Memory B cell (primary cell): ENCODE data around the gene UBR1.
"Not testable (repeated sequence)": the region's sequence is repeated elsewhere in the genome, so short reads cannot be mapped to it uniquely, and the experiment has no call there.

Source experiments
- ATAC-seq: fragments of 150-1000 bp; cut with Tn5 transposase; 2 replicates; pipeline ENCODE4 v1.10.0; 2021; ENCODE audit warnings: low read depth, mild to moderate bottlenecking, moderate library complexity
- DNase-seq, 2 donors: peaks; one replicate each; pipeline ENCODE4 v3.0.0; 2022; ENCODE audit warnings: low spot score in 2 of 2
- H3K27ac Mint-ChIP-seq: one replicate; pipeline ENCODE4 v1.8.0; 2022; ENCODE audit warnings: mild to moderate bottlenecking, moderate library complexity, mixed read lengths
- H3K27me3 Mint-ChIP-seq: one replicate; pipeline ENCODE4 v1.8.0; 2022; ENCODE audit warnings: mixed read lengths
- H3K36me3 Mint-ChIP-seq: one replicate; pipeline ENCODE4 v1.8.0; 2022; ENCODE audit warnings: mild to moderate bottlenecking, mixed read lengths
- H3K4me1 Mint-ChIP-seq: one replicate; pipeline ENCODE4 v1.8.0; 2022; ENCODE audit warnings: mixed read lengths
- H3K4me3 Mint-ChIP-seq: one replicate; pipeline ENCODE4 v1.8.0; 2022; ENCODE audit warnings: mild to moderate bottlenecking, moderate library complexity, mixed read lengths
- H3K9me3 Mint-ChIP-seq: one replicate; pipeline ENCODE4 v1.8.0; 2022; ENCODE audit warnings: mixed read lengths

UBR1 gene

DNA sequence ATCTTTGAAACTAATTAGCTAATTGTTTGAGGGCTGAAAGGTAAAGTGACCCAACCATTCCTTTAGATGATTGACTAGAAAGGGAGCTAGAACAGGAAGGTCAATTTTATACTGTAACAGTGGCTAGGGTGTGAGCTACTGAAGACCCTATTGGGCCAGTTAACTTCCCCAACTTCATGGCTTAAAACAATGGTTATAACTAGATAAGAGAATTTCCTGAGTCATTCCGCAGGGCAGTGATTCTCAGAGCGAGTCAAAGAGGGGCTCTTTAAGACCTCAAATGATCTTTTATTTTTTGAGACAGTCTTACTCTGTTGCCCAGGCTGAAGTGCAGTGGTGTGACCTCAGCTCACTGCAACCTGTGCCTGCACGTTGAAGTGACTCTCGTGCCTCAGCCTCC, 151.5 kb downstream of the UBR1 start:
- DNase-seq, result no peak
- Mint-ChIP-seq H3K27me3 (no peaks in the 10 kb centered on the region), H3K36me3 (peaks cover 43% of the 10 kb centered on the region), H3K9me3 (no peaks in the 10 kb centered on the region), H3K27ac (peak overlapping the region; percentile 73), H3K4me3 (no peak overlapping the region), H3K4me1 (no peaks in the 10 kb centered on the region)
- ATAC-seq, result no peak

DNA sequence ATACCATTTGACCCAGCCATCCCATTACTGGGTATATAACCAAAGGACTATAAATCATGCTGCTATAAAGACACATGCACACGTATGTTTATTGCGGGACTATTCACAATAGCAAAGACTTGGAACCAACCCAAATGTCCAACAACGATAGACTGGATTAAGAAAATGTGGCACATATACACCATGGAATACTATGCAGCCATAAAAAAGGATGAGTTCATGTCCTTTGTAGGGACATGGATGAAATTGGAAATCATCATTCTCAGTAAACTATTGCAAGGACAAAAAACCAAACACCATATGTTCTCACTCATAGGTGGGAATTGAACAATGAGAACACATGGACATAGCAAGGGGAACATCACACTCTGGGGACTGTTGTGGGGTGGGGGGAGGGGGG, 156.9 kb downstream of the UBR1 start:
- H3K36me3 Mint-ChIP-seq, result peaks cover 38% of the 10 kb centered on the region
- not testable (repeated sequence) for ATAC-seq, DNase-seq, H3K4me1 Mint-ChIP-seq, H3K4me3 Mint-ChIP-seq, H3K27me3 Mint-ChIP-seq, H3K27ac Mint-ChIP-seq, H3K9me3 Mint-ChIP-seq

DNA sequence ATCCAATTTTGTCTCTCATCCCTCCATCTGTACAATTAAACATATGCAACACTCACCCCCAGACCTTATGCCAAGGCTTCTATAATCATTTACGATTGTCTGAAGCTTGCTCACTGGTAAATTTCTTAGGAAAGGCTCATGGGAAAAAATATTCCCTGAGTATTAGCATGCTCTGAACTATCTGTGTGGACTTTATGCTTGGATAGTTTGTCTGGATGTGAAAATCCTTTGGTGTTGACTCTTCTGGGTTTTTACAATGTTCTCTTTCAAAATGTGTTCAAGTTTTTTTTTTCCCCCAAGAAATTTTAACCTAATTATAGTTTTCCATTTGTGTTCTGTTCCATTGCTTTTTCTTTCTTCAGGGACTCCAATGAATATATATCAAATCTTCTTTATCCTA, 165.3 kb downstream of the UBR1 start:
- H3K27me3 Mint-ChIP-seq, result no peaks in the 10 kb centered on the region
- ATAC-seq, result no peak
- H3K9me3 Mint-ChIP-seq, result peaks cover 4% of the 10 kb centered on the region
- no peak overlapping the region for H3K27ac Mint-ChIP-seq
- no peak overlapping the region for H3K4me3 Mint-ChIP-seq
- H3K36me3 Mint-ChIP-seq, result peaks cover 6% of the 10 kb centered on the region
- DNase-seq, result no peak
- H3K4me1 Mint-ChIP-seq, result no peaks in the 10 kb centered on the region

DNA sequence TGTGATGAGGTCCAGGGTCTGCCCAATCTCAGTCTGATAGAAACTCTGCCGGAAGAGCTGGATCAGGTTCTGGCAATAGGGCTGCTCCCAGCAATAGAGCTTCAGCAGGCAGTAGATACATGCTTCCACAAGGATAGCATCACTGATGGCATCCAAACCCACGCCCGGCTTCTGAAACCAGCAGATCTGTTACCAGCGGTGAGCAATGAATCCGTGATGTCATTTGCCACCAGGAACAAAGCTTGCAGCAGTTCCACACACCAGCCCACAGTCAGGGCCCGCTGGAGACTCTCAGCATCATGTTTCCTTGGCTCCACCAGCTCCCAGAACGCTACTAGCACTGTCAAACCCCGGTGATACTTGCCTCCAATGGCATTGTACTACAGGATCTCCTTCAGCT, 166.0 kb downstream of the UBR1 start:
- Mint-ChIP-seq H3K27me3 (no peaks in the 10 kb centered on the region), H3K9me3 (peaks cover 4% of the 10 kb centered on the region), H3K27ac (no peak overlapping the region), H3K36me3 (peaks cover 3% of the 10 kb centered on the region), H3K4me1 (no peaks in the 10 kb centered on the region), H3K4me3 (no peak overlapping the region)
- ATAC-seq (no peak), DNase-seq (no peak)

DNA sequence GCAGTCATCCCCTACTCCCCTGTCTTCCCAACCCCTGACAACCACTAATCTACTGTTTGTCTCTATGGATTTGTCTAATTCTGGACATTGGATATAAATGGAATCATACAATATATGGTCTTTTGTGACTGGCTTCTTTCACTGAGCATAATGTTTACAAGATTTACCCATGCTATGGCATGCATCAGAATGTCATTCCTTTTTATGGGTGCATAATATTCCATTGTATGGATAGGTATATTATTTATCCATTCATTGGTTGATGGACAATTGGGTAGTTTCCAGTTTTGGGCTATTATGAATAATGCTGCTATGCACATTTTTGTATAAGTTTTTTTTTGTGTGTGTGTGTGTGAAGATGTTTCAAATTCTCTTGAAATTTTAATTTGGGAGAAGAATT, 168.7 kb downstream of the UBR1 start:
- Mint-ChIP-seq H3K4me1 (no peaks in the 10 kb centered on the region), H3K36me3 (no peaks in the 10 kb centered on the region), H3K4me3 (no peak overlapping the region), H3K27me3 (no peaks in the 10 kb centered on the region), H3K27ac (no peak overlapping the region), H3K9me3 (peaks cover 4% of the 10 kb centered on the region)
- no peak for DNase-seq
- ATAC-seq, result no peak

DNA sequence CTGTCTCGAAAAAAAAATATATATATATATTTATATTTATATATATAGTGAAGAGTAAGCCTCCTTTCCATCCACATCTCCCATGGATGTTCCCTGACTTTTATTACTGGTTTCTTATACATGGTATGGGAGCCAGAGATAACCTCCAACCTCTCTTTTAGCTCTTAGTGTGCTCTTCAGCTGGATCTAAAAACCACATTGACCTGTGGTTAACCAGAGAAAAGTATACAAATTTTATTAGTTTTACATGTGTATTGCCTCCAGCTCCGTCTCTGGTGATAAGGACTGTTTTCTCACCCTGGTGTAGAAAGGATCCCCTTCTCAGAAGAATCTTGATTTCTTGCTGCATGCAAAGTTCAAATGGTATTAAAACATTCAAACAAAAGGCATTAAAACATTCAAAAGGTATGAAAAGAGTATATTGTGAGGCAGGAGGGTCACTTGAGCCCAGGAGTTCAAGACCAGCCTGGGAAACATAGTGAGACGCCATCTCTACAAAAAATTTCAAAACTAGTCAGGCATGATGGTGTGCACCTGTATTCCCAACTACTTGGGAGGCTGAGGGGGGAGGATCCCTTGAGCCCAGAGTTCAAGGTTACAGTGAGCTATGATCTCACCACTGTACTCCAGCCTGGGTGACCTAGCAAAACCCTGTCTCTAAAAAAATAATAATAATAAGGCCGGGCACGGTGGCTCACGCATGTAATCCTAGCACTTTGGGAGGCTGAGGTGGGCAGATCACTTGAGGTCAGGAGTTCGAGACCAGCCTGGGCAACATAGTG, 171.8 kb downstream of the UBR1 start:
- no peak overlapping the region for H3K4me3 Mint-ChIP-seq
- peaks cover 4% of the 10 kb centered on the region for H3K9me3 Mint-ChIP-seq
- no peak for DNase-seq
- ATAC-seq, result no peak
- no peaks in the 10 kb centered on the region for H3K4me1 Mint-ChIP-seq
- H3K27ac Mint-ChIP-seq, result no peak overlapping the region
- H3K36me3 Mint-ChIP-seq, result no peaks in the 10 kb centered on the region
- no peaks in the 10 kb centered on the region for H3K27me3 Mint-ChIP-seq

DNA sequence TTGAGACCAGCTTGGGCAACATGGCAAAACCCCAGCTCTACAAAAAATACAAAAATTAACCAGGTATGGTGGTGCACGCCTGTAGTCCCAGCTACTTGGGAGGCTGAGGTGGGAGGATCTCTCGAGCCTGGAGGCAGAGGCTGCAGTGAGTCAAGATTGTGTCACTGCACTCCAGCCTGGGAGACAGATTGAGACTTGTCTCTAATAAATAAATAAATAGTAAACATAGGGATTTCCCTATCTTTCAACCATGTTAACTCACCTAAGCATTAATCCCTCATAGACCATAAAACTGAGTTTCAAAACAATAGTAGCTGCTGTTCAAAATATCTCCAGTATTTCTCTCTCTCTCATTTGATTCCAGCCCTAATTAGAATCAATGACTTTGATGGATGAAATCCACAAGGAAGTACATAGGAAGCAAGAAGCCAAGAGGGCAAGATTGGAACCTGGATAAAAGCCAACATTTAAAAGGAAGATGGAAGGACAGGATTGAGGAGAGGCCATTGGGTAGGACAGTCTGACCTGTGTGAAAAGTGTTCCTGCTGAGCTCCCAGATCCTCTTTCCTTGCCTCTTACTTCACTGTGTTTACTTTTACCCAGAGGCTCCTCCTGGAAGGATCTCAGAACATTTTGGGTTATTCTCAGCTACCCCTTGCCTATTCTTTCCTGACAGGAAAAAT, 172.9 kb downstream of the UBR1 start:
- no peaks in the 10 kb centered on the region for H3K4me1 Mint-ChIP-seq
- DNase-seq, result no peak
- no peaks in the 10 kb centered on the region for H3K36me3 Mint-ChIP-seq
- no peak overlapping the region for H3K27ac Mint-ChIP-seq
- no peaks in the 10 kb centered on the region for H3K27me3 Mint-ChIP-seq
- H3K9me3 Mint-ChIP-seq, result peaks cover 2% of the 10 kb centered on the region
- H3K4me3 Mint-ChIP-seq, result no peak overlapping the region
- no peak for ATAC-seq

DNA sequence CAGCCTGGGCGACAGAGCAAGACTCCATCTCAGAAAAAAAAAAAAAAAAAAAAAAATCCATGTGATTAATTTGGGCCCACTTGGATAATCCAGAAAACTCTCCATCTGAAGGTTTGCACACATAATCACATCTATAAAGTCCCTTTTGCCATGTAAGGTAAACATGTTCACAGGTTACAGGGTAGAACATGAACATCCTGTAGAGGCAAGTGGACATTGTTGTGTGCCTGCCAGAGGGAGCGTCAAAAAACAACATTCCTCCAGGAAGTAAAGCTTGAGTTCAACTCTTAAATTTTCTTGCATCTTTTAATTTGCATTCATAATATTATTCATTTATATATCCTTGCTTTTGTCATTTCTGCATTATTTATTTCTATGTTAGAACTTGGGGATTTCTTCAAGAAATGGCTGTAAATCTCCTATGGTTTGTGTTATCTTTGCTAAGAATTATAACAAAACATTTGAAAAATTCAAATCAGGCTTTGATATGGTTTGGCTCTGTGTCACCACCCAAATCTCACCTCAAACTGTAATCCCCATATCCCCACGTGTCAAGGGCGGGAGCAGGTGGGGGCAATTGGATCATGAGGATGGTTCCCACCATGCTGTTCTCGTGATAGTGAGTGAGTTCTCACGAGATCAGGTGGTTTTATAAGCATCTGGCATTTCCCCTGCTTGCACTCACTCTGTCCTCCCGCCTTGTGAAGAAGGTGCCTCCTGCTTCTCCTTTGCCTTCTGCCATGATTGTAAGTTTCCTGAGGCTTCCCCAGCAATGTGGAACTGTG, 173.9 kb downstream of the UBR1 start:
- no peaks in the 10 kb centered on the region for H3K27me3 Mint-ChIP-seq
- no peaks in the 10 kb centered on the region for H3K9me3 Mint-ChIP-seq
- DNase-seq (no peak), ATAC-seq (no peak)
- no peak overlapping the region for H3K27ac Mint-ChIP-seq
- H3K36me3 Mint-ChIP-seq, result no peaks in the 10 kb centered on the region
- H3K4me1 Mint-ChIP-seq, result no peaks in the 10 kb centered on the region
- no peak overlapping the region for H3K4me3 Mint-ChIP-seq

DNA sequence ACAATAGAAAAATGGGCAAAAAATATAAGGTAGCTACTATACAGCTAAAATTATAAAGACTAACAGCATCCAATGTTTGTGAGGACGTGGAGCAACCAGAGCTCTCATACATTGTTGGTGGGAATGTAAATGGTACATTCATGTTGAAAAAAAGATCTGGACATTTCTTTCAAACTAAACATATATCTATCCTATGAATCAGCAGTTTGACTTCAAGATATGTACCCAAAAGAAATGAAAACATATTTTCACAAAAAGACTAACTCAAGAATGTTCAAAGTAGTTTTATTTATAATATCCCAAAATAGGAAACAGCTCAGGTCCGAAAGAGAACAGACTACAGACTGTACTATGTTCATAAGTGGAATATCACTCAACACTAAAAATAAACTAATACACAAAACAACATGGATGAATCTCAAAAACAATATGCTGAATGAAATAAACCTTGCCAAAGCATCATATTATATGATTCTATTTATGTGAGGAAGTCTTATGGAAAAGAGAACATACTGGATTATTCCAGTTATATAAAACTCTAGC, 176.5 kb downstream of the UBR1 start:
- ATAC-seq (no peak), DNase-seq (no peak)
- H3K4me3 Mint-ChIP-seq, result no peak overlapping the region
- H3K27me3 Mint-ChIP-seq, result no peaks in the 10 kb centered on the region
- no peaks in the 10 kb centered on the region for H3K9me3 Mint-ChIP-seq
- H3K27ac Mint-ChIP-seq, result no peak overlapping the region
- no peaks in the 10 kb centered on the region for H3K36me3 Mint-ChIP-seq
- no peaks in the 10 kb centered on the region for H3K4me1 Mint-ChIP-seq

DNA sequence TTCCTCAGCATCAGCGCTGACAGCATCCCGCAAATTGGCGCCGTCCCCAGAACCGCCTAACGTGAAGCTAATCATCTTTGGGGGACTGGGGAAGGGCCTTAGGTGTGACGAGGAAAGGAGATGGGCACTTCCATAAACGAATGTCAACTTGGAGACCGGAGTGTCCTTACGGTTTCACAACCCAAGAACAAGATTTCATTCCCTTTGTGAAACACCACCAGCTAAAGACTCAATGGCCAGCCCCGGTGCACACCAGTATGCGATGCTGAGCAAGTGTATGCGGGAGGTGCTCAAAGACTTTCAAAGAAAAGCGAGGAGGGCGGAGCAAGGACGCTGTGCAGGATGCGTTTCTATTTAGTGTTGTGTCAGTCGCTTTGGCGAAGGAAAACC, 184.5 kb downstream of the UBR1 start:
- no peaks in the 10 kb centered on the region for H3K9me3 Mint-ChIP-seq
- no peaks in the 10 kb centered on the region for H3K27me3 Mint-ChIP-seq
- peaks cover 16% of the 10 kb centered on the region for H3K4me1 Mint-ChIP-seq
- no peak for ATAC-seq
- H3K4me3 Mint-ChIP-seq, result peak overlapping the region; percentile 96
- H3K27ac Mint-ChIP-seq, result peak overlapping the region; percentile 77
- no peaks in the 10 kb centered on the region for H3K36me3 Mint-ChIP-seq
- DNase-seq, result peak; percentile 30 to 41

DNA sequence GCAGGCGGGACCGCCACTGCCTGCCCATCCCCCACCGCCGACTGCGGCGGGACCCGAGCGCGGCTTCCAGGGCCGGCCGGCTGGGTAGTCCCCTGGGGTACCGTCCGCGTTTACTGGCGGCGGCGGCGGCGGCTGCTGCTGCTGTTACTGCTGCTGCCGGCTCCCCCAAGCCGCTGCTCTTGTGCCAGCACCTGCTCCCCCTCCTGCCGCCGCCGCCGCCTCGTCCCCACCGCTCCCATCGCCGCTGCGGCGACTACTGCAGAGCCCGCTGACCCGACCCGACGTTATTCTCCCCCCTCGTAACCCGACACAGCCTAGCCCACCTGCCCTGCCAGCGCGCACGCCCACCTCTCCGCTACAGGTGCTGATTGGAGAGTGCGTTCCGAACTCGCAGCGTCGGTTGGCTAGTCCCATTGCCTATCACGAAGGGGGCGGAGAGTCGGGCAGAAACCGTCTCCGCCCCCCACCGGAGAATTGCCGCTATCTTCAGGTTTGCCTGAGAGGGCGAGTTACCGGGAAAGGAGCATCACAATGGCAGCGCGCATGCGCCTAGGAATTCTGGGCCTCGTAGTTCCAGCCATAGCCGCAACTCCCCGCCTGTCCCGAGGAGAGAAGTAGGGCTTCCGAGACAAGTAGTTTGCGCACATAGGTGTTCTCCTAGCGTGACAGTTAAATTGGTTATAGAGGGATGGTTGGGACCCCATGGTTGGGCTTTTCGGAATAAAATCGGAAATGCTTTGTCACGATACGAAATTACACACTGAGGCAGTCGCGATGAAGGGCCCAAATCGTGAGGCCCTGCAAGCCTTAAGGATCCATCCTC, 185.1 kb downstream of the UBR1 start, which contains the start of gene TTBK2:
TSS of gene TTBK2 (minus strand) at position 260 of the 823 bp plus-strand sequence. CDS start 42,161 bp downstream, outside the sequence.
- ATAC-seq (peak; percentile 92), DNase-seq (peak; percentile 90 to 95)
- Mint-ChIP-seq H3K4me1 (peaks cover 20% of the 10 kb centered on the region), H3K9me3 (no peaks in the 10 kb centered on the region), H3K27ac (peak within 1 kb of the TSS; percentile 85), H3K36me3 (no peaks in the 10 kb centered on the region), H3K27me3 (no peaks in the 10 kb centered on the region), H3K4me3 (peak within 1 kb of the TSS; percentile 96)

DNA sequence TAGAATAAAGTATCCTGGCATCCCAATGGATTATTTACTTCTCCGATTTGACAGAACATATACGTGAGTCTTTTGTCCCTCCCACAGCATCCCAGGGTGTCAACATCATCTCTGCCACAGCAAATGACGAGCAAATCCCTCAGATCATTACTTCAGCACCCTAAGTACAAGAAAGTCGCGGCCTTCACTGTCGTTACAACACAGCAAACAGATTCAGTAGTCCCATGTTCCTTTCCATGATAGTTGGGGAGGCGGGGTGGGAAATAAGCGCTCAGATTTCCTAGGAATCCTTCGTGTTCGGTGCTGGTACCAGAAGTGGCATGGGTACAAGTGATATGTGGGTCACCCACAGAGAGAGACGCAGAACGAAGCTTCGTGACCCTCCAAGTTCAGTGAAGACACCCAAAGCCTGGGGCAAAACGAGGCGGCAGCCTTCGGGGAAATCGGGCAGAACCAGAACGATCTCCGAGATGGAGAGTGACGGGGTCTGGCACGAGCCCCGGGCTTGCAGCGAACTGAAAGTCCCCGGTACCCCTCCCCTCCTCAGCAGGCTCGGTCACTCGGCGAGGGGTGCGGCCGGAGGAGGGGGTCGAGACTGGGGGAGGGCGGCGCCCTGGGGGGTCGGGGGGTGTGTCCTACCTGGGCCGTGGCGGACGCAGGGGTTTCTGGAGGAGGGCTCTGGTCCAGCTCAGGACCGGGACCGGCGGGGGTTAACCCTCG, 185.9 kb downstream of the UBR1 start:
- ATAC-seq, result peak; percentile 6
- peaks cover 24% of the 10 kb centered on the region for H3K4me1 Mint-ChIP-seq
- no peaks in the 10 kb centered on the region for H3K27me3 Mint-ChIP-seq
- H3K36me3 Mint-ChIP-seq, result no peaks in the 10 kb centered on the region
- H3K9me3 Mint-ChIP-seq, result no peaks in the 10 kb centered on the region
- peak overlapping the region; percentile 85 for H3K27ac Mint-ChIP-seq
- H3K4me3 Mint-ChIP-seq, result peak overlapping the region; percentile 96
- peak; percentile 5 to 38 for DNase-seq

DNA sequence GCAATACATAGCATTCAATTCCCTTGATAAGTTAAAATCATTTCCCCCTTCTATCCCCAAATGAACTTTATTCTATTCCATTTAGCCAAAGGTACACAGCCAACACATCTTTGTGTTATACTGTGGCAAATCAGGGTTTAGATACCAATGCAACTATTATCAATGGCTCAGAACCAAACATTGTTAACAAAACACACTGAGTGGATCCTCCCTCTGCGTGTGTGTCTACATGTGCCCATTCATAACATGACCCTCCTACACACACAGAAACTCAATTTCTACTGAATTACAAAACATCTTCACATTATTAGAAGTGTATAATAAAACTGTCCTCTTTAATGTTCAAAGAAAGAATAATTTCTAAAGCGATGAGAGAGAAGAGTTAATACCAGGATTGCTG, 186.5 kb downstream of the UBR1 start:
- no peak for ATAC-seq
- no peaks in the 10 kb centered on the region for H3K27me3 Mint-ChIP-seq

More for the DNA sequence above, 186.5 kb downstream of the UBR1 start:
- H3K36me3 Mint-ChIP-seq, result no peaks in the 10 kb centered on the region
- no peak for DNase-seq
- peak overlapping the region; percentile 85 for H3K27ac Mint-ChIP-seq
- peak overlapping the region; percentile 96 for H3K4me3 Mint-ChIP-seq
- H3K9me3 Mint-ChIP-seq, result no peaks in the 10 kb centered on the region
- H3K4me1 Mint-ChIP-seq, result peaks cover 29% of the 10 kb centered on the region
